Left forelimb (tissue), 1 donor: ENCODE measurements around the gene RHEBL1.
"Not testable (repeated sequence)": the region's sequence is repeated elsewhere in the genome, so short reads cannot be mapped to it uniquely, and the experiment has no call there.

Experiments
- DNase-seq: peaks from one replicate; pipeline ENCODE4 v3.0.0-alpha.2; 2018; ENCODE audit warnings: low spot score

Gene RHEBL1

GRCh38 chr12:49089821-49090773 lies 20.3 kb upstream of the RHEBL1 start:
- no peak for DNase-seq

- DNase-seq: no peak
Measured at GRCh38 chr12:49088932-49089330, 19.2 kb upstream of the RHEBL1 start.

GRCh38 chr12:49088150-49088931 lies 18.6 kb upstream of the RHEBL1 start:
- peak; percentile 84 for DNase-seq

GRCh38 chr12:49086116-49086515 lies 16.3 kb upstream of the RHEBL1 start:
- no peak for DNase-seq

GRCh38 chr12:49084438-49084837 lies 14.7 kb upstream of the RHEBL1 start:
- no peak for DNase-seq

- DNase-seq: no peak
Measured at GRCh38 chr12:49079793-49080192, 10.0 kb upstream of the RHEBL1 start.

- no peak for DNase-seq
Measured at GRCh38 chr12:49070971-49071370, 1.2 kb upstream of the RHEBL1 start.

GRCh38 chr12:49068879-49069506 lies 786 bp downstream of the RHEBL1 start:
- no peak for DNase-seq

- no peak for DNase-seq
Measured at GRCh38 chr12:49066120-49066519, 3.7 kb downstream of the RHEBL1 start.

- DNase-seq: no peak
Measured at GRCh38 chr12:49064767-49065152, 5.0 kb downstream of the RHEBL1 start.

GRCh38 chr12:49061916-49062315 lies 7.9 kb downstream of the RHEBL1 start:
- not testable (repeated sequence) for DNase-seq

GRCh38 chr12:49061157-49061650 lies 8.6 kb downstream of the RHEBL1 start:
- DNase-seq: no peak

GRCh38 chr12:49060237-49061156 lies 9.3 kb downstream of the RHEBL1 start, which contains the start of gene KMT2D:
Gene KMT2D, minus strand, starts transcription at chr12:49060794. Its CDS starts 5,470 bp downstream, at chr12:49055324.
- DNase-seq: peak; percentile 96

GRCh38 chr12:49059299-49060171 lies 10.2 kb downstream of the RHEBL1 start:
- DNase-seq: no peak

- no peak for DNase-seq
Measured at GRCh38 chr12:49059045-49059298, 10.8 kb downstream of the RHEBL1 start.

- DNase-seq: no peak
Measured at GRCh38 chr12:49058366-49059044, 11.3 kb downstream of the RHEBL1 start.

- no peak for DNase-seq
Measured at GRCh38 chr12:49057888-49058287, 11.9 kb downstream of the RHEBL1 start.

GRCh38 chr12:49055978-49056754 lies 13.6 kb downstream of the RHEBL1 start:
- DNase-seq: no peak

- no peak for DNase-seq
Measured at GRCh38 chr12:49055092-49055491, 14.7 kb downstream of the RHEBL1 start.
